ENCODE measurements around the gene PLD2. TPM values are rescaled to one million over a fixed set of nuclear protein-coding genes. Genes with fewer than 3 reads are reported as not detected.

Gene PLD2
- total RNA-seq, 1 donor from 2014 or later = 58.7 TPM

DNA sequence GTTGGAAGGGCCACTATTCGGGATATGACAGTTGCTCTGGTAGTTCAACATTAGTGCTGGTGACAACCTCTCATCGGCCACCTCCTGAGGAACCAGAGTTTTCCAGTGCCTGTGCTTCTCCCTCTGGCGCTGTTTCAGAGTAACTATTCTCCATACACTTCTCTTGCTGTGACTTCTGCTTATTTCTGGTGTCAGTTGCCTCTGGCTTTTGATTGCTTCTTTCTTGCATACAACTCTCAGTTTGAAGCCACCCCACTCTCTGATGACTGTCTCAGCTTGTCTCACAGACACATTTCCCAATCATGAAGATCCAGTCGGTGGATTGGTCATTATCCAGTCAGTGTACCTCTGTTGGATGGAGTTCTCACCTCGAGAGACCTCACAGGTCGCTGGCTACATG is 38.7 kb upstream of the PLD2 start:
- peaks cover 18% of the 10 kb centered on the region for H3K27me3 Mint-ChIP-seq
- no peaks in the 10 kb centered on the region for H3K9me3 Mint-ChIP-seq
- no peak overlapping the region for H3K27ac Mint-ChIP-seq

GRCh38 chr17:4769628-4770027 is 37.3 kb upstream of the PLD2 start:
- H3K4me3 Mint-ChIP-seq = no peak overlapping the region
- peak overlapping the region; percentile 50 for H3K27ac Mint-ChIP-seq
- no peak for TF ChIP-seq CTCF (conservative IDR thresholded peaks at IDR 0.05)
- H3K4me1 Mint-ChIP-seq (ENCODE audit: unreplicated experiment) = no peaks in the 10 kb centered on the region
- no peaks in the 10 kb centered on the region for H3K9me3 Mint-ChIP-seq
- no peaks in the 10 kb centered on the region for H3K36me3 Mint-ChIP-seq
- DNase-seq (ENCODE audit: extremely low spot score, unreplicated experiment) = no peak
- peaks cover 20% of the 10 kb centered on the region for H3K27me3 Mint-ChIP-seq

More for the DNA sequence above, 38.7 kb upstream of the PLD2 start:
- no peak overlapping the region for H3K4me3 Mint-ChIP-seq
- no peaks in the 10 kb centered on the region for H3K36me3 Mint-ChIP-seq
- TF ChIP-seq CTCF (conservative IDR thresholded peaks at IDR 0.05) = no peak
- H3K4me1 Mint-ChIP-seq (ENCODE audit: unreplicated experiment) = no peaks in the 10 kb centered on the region
- no peak for DNase-seq (ENCODE audit: extremely low spot score, unreplicated experiment)

- Mint-ChIP-seq H3K27ac (peak within 1 kb of the TSS; percentile 53), H3K4me3 (peak within 1 kb of the TSS; percentile 15), H3K4me1 (ENCODE audit: unreplicated experiment) (no peaks in the 10 kb centered on the region), H3K27me3 (peaks cover 22% of the 10 kb centered on the region), H3K36me3 (no peaks in the 10 kb centered on the region), H3K9me3 (no peaks in the 10 kb centered on the region)
- TF ChIP-seq CTCF (conservative IDR thresholded peaks at IDR 0.05) = no peak
- DNase-seq (ENCODE audit: extremely low spot score, unreplicated experiment) = no peak
Measured at GRCh38 chr17:4771519-4772234, 35.3 kb upstream of the PLD2 start, which contains the start of gene TM4SF5. Gene TM4SF5, plus strand, starts transcription at chr17:4771886. Its CDS starts 37 bp downstream, at chr17:4771923.

- H3K27ac Mint-ChIP-seq = no peak overlapping the region
- no peak for TF ChIP-seq CTCF (conservative IDR thresholded peaks at IDR 0.05)
- DNase-seq (ENCODE audit: extremely low spot score, unreplicated experiment) = no peak
- no peaks in the 10 kb centered on the region for H3K4me1 Mint-ChIP-seq (ENCODE audit: unreplicated experiment)
- H3K9me3 Mint-ChIP-seq = no peaks in the 10 kb centered on the region
- no peaks in the 10 kb centered on the region for H3K36me3 Mint-ChIP-seq
- H3K4me3 Mint-ChIP-seq = no peak overlapping the region
- peaks cover 22% of the 10 kb centered on the region for H3K27me3 Mint-ChIP-seq
Measured at GRCh38 chr17:4772235-4772613, 34.7 kb upstream of the PLD2 start.

- no peak overlapping the region for H3K4me3 Mint-ChIP-seq
- no peaks in the 10 kb centered on the region for H3K9me3 Mint-ChIP-seq
- peaks cover 35% of the 10 kb centered on the region for H3K27me3 Mint-ChIP-seq
- no peak overlapping the region for H3K27ac Mint-ChIP-seq
- no peaks in the 10 kb centered on the region for H3K36me3 Mint-ChIP-seq
- TF ChIP-seq CTCF (conservative IDR thresholded peaks at IDR 0.05) = no peak
- no peaks in the 10 kb centered on the region for H3K4me1 Mint-ChIP-seq (ENCODE audit: unreplicated experiment)
- DNase-seq (ENCODE audit: extremely low spot score, unreplicated experiment) = no peak
Measured at GRCh38 chr17:4777969-4778760, 28.8 kb upstream of the PLD2 start.
